HG03066 (cell line): ENCODE measurements around the gene RHOBTB3.
"Not testable (repeated sequence)": the region's sequence is repeated elsewhere in the genome, so short reads cannot be mapped to it uniquely, and the experiment has no call there.

ENCODE experiments used
- ATAC-seq: cut with Tn5 transposase; IDR thresholded peaks from one replicate; pipeline ENCODE4 v1.9.1; 2021; ENCODE audit warnings: low read depth; ENCODE audit not compliant: unreplicated experiment

RHOBTB3 gene

GRCh38 chr5:95712347-95712958 lies 18.7 kb upstream of the RHOBTB3 start:
- ATAC-seq, result no peak

- not testable (repeated sequence) for ATAC-seq
Measured at GRCh38 chr5:95713246-95713645, 17.9 kb upstream of the RHOBTB3 start.

GRCh38 chr5:95713960-95714710 lies 17.0 kb upstream of the RHOBTB3 start:
- ATAC-seq, result no peak

GRCh38 chr5:95715799-95716461 lies 15.2 kb upstream of the RHOBTB3 start:
- ATAC-seq, result no peak

GRCh38 chr5:95717439-95717838 lies 13.7 kb upstream of the RHOBTB3 start:
- ATAC-seq, result no peak

GRCh38 chr5:95718203-95718602 lies 12.9 kb upstream of the RHOBTB3 start:
- ATAC-seq, result peak; percentile 86

- ATAC-seq, result no peak
Measured at GRCh38 chr5:95718738-95719137, 12.4 kb upstream of the RHOBTB3 start.

- ATAC-seq, result no peak
Measured at GRCh38 chr5:95720094-95720786, 10.9 kb upstream of the RHOBTB3 start.

GRCh38 chr5:95721582-95722295 lies 9.4 kb upstream of the RHOBTB3 start:
- ATAC-seq, result no peak

GRCh38 chr5:95723632-95724369 lies 7.3 kb upstream of the RHOBTB3 start:
- no peak for ATAC-seq

- ATAC-seq, result no peak
Measured at GRCh38 chr5:95725071-95725820, 5.9 kb upstream of the RHOBTB3 start.

- ATAC-seq, result peak; percentile 34
Measured at GRCh38 chr5:95725937-95726810, 5.0 kb upstream of the RHOBTB3 start.

- no peak for ATAC-seq
Measured at GRCh38 chr5:95726811-95727763, 4.0 kb upstream of the RHOBTB3 start.

- no peak for ATAC-seq
Measured at GRCh38 chr5:95727764-95728191, 3.4 kb upstream of the RHOBTB3 start.

- ATAC-seq, result no peak
Measured at GRCh38 chr5:95728494-95729114, 2.5 kb upstream of the RHOBTB3 start.

- ATAC-seq, result no peak
Measured at GRCh38 chr5:95729115-95730010, 1.8 kb upstream of the RHOBTB3 start.
